ENCODE measurements around the gene PRMT2.
"Not testable (repeated sequence)": the region's sequence is repeated elsewhere in the genome, so short reads cannot be mapped to it uniquely, and the experiment has no call there.

PRMT2 gene

DNA sequence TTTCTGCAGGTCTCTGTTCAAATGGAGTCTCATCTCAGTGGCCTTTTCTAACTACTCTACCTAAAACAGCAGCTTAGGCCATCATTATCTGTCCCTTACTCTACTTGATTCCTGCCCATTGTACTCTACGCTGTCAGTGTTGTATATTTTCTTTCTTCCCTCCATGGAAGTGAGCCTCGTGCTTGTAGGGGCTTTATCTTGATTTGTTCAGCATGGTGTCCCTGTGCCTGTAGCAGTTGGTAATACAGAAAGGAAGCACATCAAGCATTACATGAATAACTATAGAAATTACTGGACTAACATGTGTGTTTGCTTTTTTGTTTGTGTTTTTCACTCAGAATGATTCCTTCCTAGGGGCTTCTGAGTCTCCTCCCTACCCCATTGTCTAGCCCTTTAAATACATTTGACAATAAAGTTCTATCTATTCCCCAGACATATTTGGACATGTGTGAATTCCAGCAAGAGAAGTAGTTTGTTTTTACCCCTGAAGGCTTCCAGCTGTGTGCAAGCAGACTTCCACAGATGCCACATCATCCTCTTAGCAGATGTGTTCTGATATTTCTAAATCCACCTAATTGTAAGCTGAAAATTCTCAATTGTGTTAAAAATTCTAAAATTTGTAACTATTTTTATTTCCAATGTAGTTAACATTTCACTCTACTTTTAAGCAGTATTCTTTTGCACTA, 40.3 kb downstream of the PRMT2 start:
- DNase-seq = no peak

GRCh38 chr21:46676542-46676941, 41.1 kb downstream of the PRMT2 start:
- not testable (repeated sequence) for DNase-seq

DNA sequence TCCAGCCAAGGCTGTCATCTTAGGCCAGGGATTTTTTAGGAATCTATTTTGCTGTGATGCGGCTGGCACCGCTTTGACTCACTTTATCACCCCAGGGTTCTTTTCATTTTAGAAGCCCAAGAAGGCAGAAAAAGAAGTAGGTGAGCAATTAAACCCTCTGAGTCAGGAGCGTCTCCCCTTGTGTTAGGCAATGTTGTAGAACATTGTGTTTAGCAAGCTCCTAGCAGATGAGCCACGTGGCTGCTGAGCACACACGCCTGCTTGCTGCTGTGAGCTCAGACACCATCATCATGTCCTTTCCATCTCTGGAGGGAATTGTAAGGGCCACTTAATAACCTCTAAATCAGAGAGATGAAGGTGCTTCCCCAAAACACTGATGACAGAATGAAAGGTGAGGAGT, 46.1 kb downstream of the PRMT2 start:
- not testable (repeated sequence) for DNase-seq

GRCh38 chr21:46698652-46699051, 63.2 kb downstream of the PRMT2 start:
- DNase-seq = not testable (repeated sequence)

GRCh38 chr21:46699104-46699503, 63.6 kb downstream of the PRMT2 start:
- not testable (repeated sequence) for DNase-seq

All from GOT3 (cell line).